ENCODE data around the gene GABRB3. TPM values are rescaled to one million over a fixed set of nuclear protein-coding genes. Genes with fewer than 3 reads are reported as not detected.
A peak's percentile ranks its signal among the peaks of the same experiment; 100 is the strongest.

Gene GABRB3
- total RNA-seq, 4 donors from 2014 or later: 0.67 to 2.3 (median 1.4) TPM

DNA sequence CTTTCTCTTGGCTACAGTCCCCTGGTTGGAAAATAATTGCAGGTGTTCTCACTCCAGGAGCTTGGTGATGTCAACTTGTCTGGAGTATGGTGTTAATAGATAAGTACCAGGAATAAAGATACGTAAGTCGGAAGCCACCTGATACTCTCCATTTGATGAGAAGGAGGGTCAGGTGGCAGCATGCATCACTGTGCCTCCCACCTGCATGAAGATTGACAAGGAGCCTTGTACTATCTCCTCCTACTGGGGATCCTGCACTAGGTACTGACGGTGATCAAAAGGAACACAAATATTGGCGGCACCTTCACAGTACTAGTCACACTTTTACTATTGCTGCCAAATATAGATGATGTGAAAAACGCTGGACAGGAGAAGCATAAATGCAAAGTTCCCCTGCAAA lies 32.6 kb upstream of the GABRB3 start:
- Histone ChIP-seq H3K9me3 (peaks cover 0 to 6% (median 0%) of the 10 kb centered on the region in 3 donors), H3K4me1 (no peaks in the 10 kb centered on the region)
- 71 to 75% methylated on average over 4 to 5 of the region's 5 CpGs for WGBS, 2 donors

DNA sequence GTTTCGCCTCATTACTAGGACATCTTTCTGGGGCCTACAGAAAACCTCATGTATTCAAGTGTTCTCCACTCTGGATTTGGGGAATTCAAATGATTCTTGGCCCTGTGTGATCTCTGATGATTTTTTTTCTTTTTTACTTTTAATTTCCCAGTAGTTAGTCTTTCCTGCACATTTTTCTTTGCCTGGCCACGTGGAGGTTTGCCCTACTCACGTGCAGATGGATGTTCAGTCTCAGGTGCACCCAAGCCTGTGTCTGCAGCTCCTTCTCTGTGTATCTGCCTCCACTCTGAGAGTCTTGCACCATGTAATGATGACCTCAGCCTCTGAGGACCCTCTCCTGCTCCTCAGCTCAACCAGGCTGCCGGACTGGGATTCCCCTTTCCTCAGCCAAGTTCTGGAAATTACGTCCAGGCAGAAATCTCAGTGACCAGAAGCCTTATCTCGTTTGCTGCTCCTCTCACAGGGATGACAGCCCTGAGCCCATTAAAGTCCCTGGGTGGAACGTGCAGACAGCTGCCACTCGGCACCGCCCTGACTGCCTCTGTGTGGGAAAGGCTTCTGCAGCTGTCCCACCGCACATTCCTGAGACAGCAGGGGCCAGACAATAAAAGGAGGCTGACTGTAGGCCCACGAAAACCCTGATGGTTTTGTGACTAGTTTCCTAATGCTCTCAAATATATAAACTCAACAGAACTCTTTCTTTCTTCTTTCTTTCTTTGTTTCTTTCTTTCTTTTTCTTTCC lies 31.4 kb upstream of the GABRB3 start:
- Histone ChIP-seq H3K4me1 (no peaks in the 10 kb centered on the region), H3K36me3 (no peaks in the 10 kb centered on the region), H3K27me3 (no peaks in the 10 kb centered on the region), H3K9me3 (peaks cover 0 to 6% (median 0%) of the 10 kb centered on the region in 3 donors), H3K4me3 (no peak overlapping the region), H3K27ac (no peak overlapping the region)
- no peak for DNase-seq
- intact Hi-C loops (cut with DNase I): no loop called here
- TF ChIP-seq, protein P1, sequence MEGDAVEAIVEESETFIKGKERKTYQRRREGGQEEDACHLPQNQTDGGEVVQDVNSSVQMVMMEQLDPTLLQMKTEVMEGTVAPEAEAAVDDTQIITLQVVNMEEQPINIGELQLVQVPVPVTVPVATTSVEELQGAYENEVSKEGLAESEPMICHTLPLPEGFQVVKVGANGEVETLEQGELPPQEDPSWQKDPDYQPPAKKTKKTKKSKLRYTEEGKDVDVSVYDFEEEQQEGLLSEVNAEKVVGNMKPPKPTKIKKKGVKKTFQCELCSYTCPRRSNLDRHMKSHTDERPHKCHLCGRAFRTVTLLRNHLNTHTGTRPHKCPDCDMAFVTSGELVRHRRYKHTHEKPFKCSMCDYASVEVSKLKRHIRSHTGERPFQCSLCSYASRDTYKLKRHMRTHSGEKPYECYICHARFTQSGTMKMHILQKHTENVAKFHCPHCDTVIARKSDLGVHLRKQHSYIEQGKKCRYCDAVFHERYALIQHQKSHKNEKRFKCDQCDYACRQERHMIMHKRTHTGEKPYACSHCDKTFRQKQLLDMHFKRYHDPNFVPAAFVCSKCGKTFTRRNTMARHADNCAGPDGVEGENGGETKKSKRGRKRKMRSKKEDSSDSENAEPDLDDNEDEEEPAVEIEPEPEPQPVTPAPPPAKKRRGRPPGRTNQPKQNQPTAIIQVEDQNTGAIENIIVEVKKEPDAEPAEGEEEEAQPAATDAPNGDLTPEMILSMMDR (IDR thresholded peaks at IDR 0.05): no peak
- TF ChIP-seq POLR2A (IDR thresholded peaks at IDR 0.05): no peak
- 49% methylated on average over 9 to 10 of the region's 11 CpGs for WGBS, 2 donors

More for the DNA sequence above, 32.6 kb upstream of the GABRB3 start:
- TF ChIP-seq, protein P1 (IDR thresholded peaks at IDR 0.05): no peak
- TF ChIP-seq POLR2A (IDR thresholded peaks at IDR 0.05): no peak
- intact Hi-C loops (cut with DNase I): no loop called here
- H3K27me3 ChIP-seq: no peaks in the 10 kb centered on the region
- DNase-seq: no peak
- no peak overlapping the region for H3K27ac ChIP-seq
- H3K4me3 ChIP-seq: no peak overlapping the region
- no peaks in the 10 kb centered on the region for H3K36me3 ChIP-seq

DNA sequence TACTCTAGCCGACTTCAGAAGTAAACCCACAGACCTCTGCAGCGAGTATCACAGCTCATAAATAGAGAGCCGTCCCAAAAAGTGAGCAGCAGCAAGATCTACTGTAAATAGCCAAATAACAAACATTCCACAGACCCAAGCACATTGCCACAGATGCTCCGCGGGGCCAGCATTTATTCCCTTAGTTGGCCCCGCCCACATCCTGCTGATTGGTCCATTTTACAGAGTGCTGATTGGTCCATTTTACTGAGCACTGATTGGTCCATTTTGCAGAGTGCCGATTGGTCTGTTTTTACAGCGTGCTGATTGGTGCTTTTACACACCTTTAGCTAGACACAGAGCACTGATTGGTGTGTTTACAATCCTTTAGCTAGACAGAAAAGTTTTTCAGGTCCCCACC lies 17.3 kb upstream of the GABRB3 start:
- Histone ChIP-seq H3K27ac (no peak overlapping the region), H3K27me3 (no peaks in the 10 kb centered on the region), H3K4me3 (no peak overlapping the region), H3K4me1 (no peaks in the 10 kb centered on the region), H3K36me3 (no peaks in the 10 kb centered on the region), H3K9me3 (no peaks in the 10 kb centered on the region)
- 81 to 83% methylated on average over 8 of the region's 8 CpGs for WGBS, 2 donors
- intact Hi-C loops (cut with DNase I): no loop called here
- no peak for DNase-seq
- TF ChIP-seq, protein P1 (IDR thresholded peaks at IDR 0.05): no peak
- TF ChIP-seq POLR2A (IDR thresholded peaks at IDR 0.05): no peak

DNA sequence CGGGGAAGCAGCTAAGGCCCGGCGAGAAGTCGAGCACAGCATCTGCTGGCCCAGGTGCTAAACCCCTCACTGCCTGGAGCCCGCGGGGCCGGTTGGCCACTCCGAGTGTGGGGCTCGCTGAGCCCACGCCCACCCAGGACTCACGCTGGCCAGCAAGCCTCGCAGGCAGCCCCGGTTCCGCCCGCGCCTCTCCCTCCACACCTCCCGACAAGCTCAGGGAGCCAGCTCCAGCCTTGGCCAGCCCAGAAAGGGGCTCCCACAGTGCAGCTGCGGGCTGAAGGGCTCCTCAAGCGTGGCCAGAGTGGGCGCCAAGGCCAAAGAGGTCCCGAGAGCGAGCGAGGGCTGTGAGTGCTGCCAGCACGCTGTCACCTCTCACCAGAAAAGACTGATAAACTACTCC lies 8.9 kb upstream of the GABRB3 start:
- TF ChIP-seq POLR2A (IDR thresholded peaks at IDR 0.05): no peak
- TF ChIP-seq, protein P1 (IDR thresholded peaks at IDR 0.05): no peak
- H3K4me1 ChIP-seq: no peaks in the 10 kb centered on the region
- peaks cover 0 to 6% (median 0%) of the 10 kb centered on the region in 4 donors for H3K27me3 ChIP-seq
- no peaks in the 10 kb centered on the region for H3K36me3 ChIP-seq
- no peak overlapping the region for H3K27ac ChIP-seq
- H3K9me3 ChIP-seq: no peaks in the 10 kb centered on the region
- H3K4me3 ChIP-seq: no peak overlapping the region
- intact Hi-C loops (cut with DNase I): no loop called here
- DNase-seq: no peak
- WGBS, 2 donors: 69 to 100% methylated on average over 1 to 7 of the region's 24 CpGs

DNA sequence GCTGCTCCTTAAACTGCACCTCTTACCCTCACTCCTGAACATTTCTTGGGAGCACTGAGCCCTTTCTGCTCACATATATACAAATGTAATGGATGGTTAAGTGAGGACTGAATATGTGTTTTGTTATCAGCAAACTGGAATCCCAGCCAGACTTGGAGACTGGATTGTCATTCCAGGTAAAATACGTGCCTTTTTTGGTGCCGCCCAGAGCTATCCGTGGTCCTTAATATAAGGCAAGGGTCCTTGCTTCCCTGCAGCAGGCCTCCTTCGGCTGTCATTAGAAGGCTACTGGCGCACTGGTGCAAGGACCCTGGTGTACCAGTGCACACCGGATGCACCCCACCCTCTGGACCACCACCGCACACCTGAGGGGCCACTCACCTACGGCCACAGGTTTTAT lies 1.1 kb upstream of the GABRB3 start:
- intact Hi-C loops (cut with DNase I): no loop called here
- no peaks in the 10 kb centered on the region for H3K36me3 ChIP-seq
- no peak overlapping the region for H3K27ac ChIP-seq
- peak overlapping the region in 1 of 4 donors; percentile 55 for H3K4me3 ChIP-seq
- peaks cover 0 to 67% (median 3%) of the 10 kb centered on the region in 4 donors for H3K27me3 ChIP-seq
- WGBS, 2 donors: 8 to 14% methylated on average over 5 to 7 of the region's 8 CpGs
- TF ChIP-seq POLR2A (IDR thresholded peaks at IDR 0.05): no peak
- TF ChIP-seq, protein P1 (IDR thresholded peaks at IDR 0.05): no peak
- no peak for DNase-seq
- no peaks in the 10 kb centered on the region for H3K9me3 ChIP-seq
- H3K4me1 ChIP-seq: peaks cover 0 to 24% (median 15%) of the 10 kb centered on the region in 3 donors
